ENCODE results near the gene DAGLA. TPM values are rescaled to one million over a fixed set of nuclear protein-coding genes. Genes with fewer than 3 reads are reported as not detected.
A peak's percentile ranks its signal among the peaks of the same experiment; 100 is the strongest.

DAGLA gene
- total and polyA plus RNA-seq, 2 of the 13 experiments (the other 11 are each of a cell fraction or from before 2014, with no cell fraction given): 2.6 to 3.9 TPM

- Histone ChIP-seq H3K79me2 (ENCODE audit: insufficient read depth, low read length) (no peaks in the 10 kb centered on the region), H3K9me3 (ENCODE audit: low read length) (no peaks in the 10 kb centered on the region), H3K36me3 (replicated peaks in 1 of 2; ENCODE audit: control insufficient read depth in 1 of 2, insufficient read depth in 2 of 2, low read length in 2 of 2) (peaks cover 22 to 27% of the 10 kb centered on the region in 2 experiments; a peak in 4 of 5 replicates), H3K4me3 (replicated peaks in 1 of 3; ENCODE audit: insufficient read depth in 1 of 3, low read depth in 2 of 3, low read length in 3 of 3) (no peak overlapping the region), H3K4me1 (ENCODE audit: insufficient read depth, low read length) (no peaks in the 10 kb centered on the region), H3K9ac (ENCODE audit: insufficient read depth, low read depth, low read length) (no peak overlapping the region), H2AFZ (ENCODE audit: low read length) (no peak overlapping the region), H4K20me1 (ENCODE audit: insufficient read depth, low read length) (no peaks in the 10 kb centered on the region), H3K27ac (ENCODE audit: extremely low read length, insufficient read depth, low read length) (no peak overlapping the region), H3K4me2 (ENCODE audit: low read depth, low read length) (no peak overlapping the region), H3K27me3 (ENCODE audit: control insufficient read depth in 1 of 2, insufficient read depth in 2 of 2, low read length in 2 of 2) (no peaks in the 10 kb centered on the region)
- POLR2A ChIA-PET: interaction anchor here (1.0 to 2.4 kb wide), 5 partner anchors 16 to 66 kb away, joined by 3 to 16 read pairs (median 6); partner anchors contain the start of gene TMEM258
- in situ Hi-C loops (cut with HindIII; ENCODE audit: extremely low pct_ligation_motif_present, low pct_unique_long_range_greater_than_20kb): loop anchor here (5.0 kb wide), 1 partner anchor 50 kb away; the partner anchor contains the start of gene DAGLA
- FAIRE-seq (no peak), ATAC-seq (peak; percentile 18; the same call in 2 of the 3 replicates), DNase-seq (ENCODE audit: low spot score) (no peak)
- intact Hi-C loops (cut with micrococcal nuclease; ENCODE audit: unreplicated experiment): loop anchor here (2.0 kb wide), 1 partner anchor 50 kb away; no protein-coding TSS in a partner anchor
- BruUV-seq (replicated peaks): no TSS peak
- WGBS (ENCODE audit: low lambda C conversion rate): no CpG with 5 or more reads among the region's 6 CpGs
- CTCF ChIA-PET (ENCODE audit: low intra/inter-chr PET ratio, low total read pairs): interaction anchor here (1.4 kb wide), 1 partner anchor 53 kb away, joined by 8 read pairs; the partner anchor contains the start of gene DAGLA
- TF ChIP-seq AGO2 (optimal IDR thresholded peaks at IDR 0.05; ENCODE audit: low read depth, low read length) (peak; percentile 32), RBFOX2 (IDR thresholded peaks at IDR 0.05; ENCODE audit: low read depth, low read length) (no peak)
Measured at GRCh38 chr11:61732705-61733104, 52.5 kb downstream of the DAGLA start.

- H3K4me3 ChIP-seq (replicated peaks in 1 of 3; ENCODE audit: insufficient read depth in 1 of 3, low read depth in 2 of 3, low read length in 3 of 3): no peak overlapping the region
- in situ Hi-C loops (cut with HindIII; ENCODE audit: extremely low pct_ligation_motif_present, low pct_unique_long_range_greater_than_20kb) (loop anchor here (5.0 kb wide), 1 partner anchor 51 kb away; the partner anchor contains the start of gene DAGLA), intact Hi-C loops (cut with micrococcal nuclease; ENCODE audit: unreplicated experiment) (loop anchor here (2.0 kb wide), 1 partner anchor 51 kb away; no protein-coding TSS in a partner anchor)
- no peak overlapping the region for H2AFZ ChIP-seq (ENCODE audit: low read length)
- H3K9me3 ChIP-seq (ENCODE audit: low read length): no peaks in the 10 kb centered on the region
- CTCF ChIA-PET (ENCODE audit: low intra/inter-chr PET ratio, low total read pairs): interaction anchor here (1.4 kb wide), 1 partner anchor 53 kb away, joined by 8 read pairs; the partner anchor contains the start of gene DAGLA
- H3K79me2 ChIP-seq (ENCODE audit: insufficient read depth, low read length): no peaks in the 10 kb centered on the region
- peak; percentile 85 for ATAC-seq
- POLR2A ChIA-PET: interaction anchor here (0.5 to 2.4 kb wide), 7 partner anchors 15 to 971 kb away, joined by 3 to 16 read pairs (median 3); partner anchors contain the start of gene TMEM258
- H4K20me1 ChIP-seq (ENCODE audit: insufficient read depth, low read length): no peaks in the 10 kb centered on the region
- no TSS peak for BruUV-seq (replicated peaks)
- H3K4me2 ChIP-seq (ENCODE audit: low read depth, low read length): no peak overlapping the region
- H3K4me1 ChIP-seq (ENCODE audit: insufficient read depth, low read length): no peaks in the 10 kb centered on the region
- peaks cover 24 to 29% of the 10 kb centered on the region in 2 experiments; a peak in 4 of 5 replicates for H3K36me3 ChIP-seq (replicated peaks in 1 of 2; ENCODE audit: control insufficient read depth in 1 of 2, insufficient read depth in 2 of 2, low read length in 2 of 2)
- DNase-seq (ENCODE audit: low spot score): peak; percentile 58
- no peaks in the 10 kb centered on the region for H3K27me3 ChIP-seq (ENCODE audit: control insufficient read depth in 1 of 2, insufficient read depth in 2 of 2, low read length in 2 of 2)
- WGBS (ENCODE audit: low lambda C conversion rate): 32% methylated on average over 13 of the region's 13 CpGs
- no peak overlapping the region for H3K9ac ChIP-seq (ENCODE audit: insufficient read depth, low read depth, low read length)
- no peak overlapping the region for H3K27ac ChIP-seq (ENCODE audit: extremely low read length, insufficient read depth, low read length)
- peak; percentile 79 for FAIRE-seq
- TF ChIP-seq NFE2 (CRISPR knock-in tag; IDR thresholded peaks at IDR 0.05) (no peak), MYPOP (CRISPR knock-in tag; IDR thresholded peaks at IDR 0.05) (no peak), EZH2 (conservative IDR thresholded peaks at IDR 0.05; ENCODE audit: low read depth, low read length) (no peak), SPEN (CRISPR knock-in tag; IDR thresholded peaks at IDR 0.05; ENCODE audit: low read depth) (no peak), KDM6A (CRISPR knock-in tag; IDR thresholded peaks at IDR 0.05; ENCODE audit: low read depth) (no peak), IKZF5 (CRISPR knock-in tag; IDR thresholded peaks at IDR 0.05) (peak; percentile 36; the same call in 1 of the 2 replicates), PPARG (CRISPR knock-in tag; conservative IDR thresholded peaks at IDR 0.05) (0 out of 2 replicates have a peak, but pooled peaks have one; percentile 29), GFI1 (CRISPR knock-in tag; IDR thresholded peaks at IDR 0.05; ENCODE audit: borderline replicate concordance) (peak; percentile 63), MBNL3 (CRISPR knock-in tag; conservative IDR thresholded peaks at IDR 0.05) (no peak), KMT2B (CRISPR knock-in tag; IDR thresholded peaks at IDR 0.05) (peak; percentile 36; the same call in 1 of the 2 replicates), MIER3 (CRISPR knock-in tag; IDR thresholded peaks at IDR 0.05; ENCODE audit: borderline replicate concordance) (0 out of 2 replicates have a peak, but pooled peaks have one; percentile 42), SKI (IDR thresholded peaks at IDR 0.05; ENCODE audit: partially characterized antibody) (no peak), KDM3A (CRISPR knock-in tag; IDR thresholded peaks at IDR 0.05; ENCODE audit: low read depth) (peak; percentile 51; the same call in 1 of the 2 replicates)
Measured at GRCh38 chr11:61733120-61733978, 53.2 kb downstream of the DAGLA start.
